ENCODE results near the gene PLXNA2. TPM values are rescaled to one million over a fixed set of nuclear protein-coding genes. Genes with fewer than 3 reads are reported as not detected.

Gene PLXNA2
- total and polyA plus RNA-seq, 2 of the 13 experiments (the other 11 are each of a cell fraction or from before 2014, with no cell fraction given): 1.1 to 2.1 TPM

DNA sequence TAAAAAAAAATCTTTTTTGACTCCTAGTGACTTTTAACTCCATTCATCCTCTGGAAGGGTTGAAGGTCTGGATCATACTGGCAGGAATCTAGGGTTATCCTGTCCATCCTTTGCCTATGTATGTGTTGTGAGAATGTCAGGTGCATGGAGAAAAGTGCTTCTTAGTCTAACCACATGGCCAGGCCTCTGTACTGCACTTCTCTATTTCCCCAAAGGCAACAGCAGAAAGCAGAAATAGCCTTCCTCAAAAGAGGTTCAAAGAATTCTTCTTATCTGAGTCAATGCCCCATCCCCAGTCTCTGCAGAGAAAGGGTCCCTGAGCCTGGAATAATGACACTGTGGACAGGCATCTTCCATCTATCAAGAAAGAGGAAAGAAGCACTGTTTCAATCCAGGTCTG is 247.5 kb downstream of the PLXNA2 start:
- ChIA-PET CTCF (ENCODE audit: low intra/inter-chr PET ratio, low total read pairs) (interaction anchor here (1.4 kb wide), 1 partner anchor 168 kb away, joined by 4 read pairs; no protein-coding TSS in a partner anchor), POLR2A (no interaction called here)
- Histone ChIP-seq H3K27ac (ENCODE audit: extremely low read length, insufficient read depth, low read length) (no peak overlapping the region), H3K9me3 (ENCODE audit: low read length) (no peaks in the 10 kb centered on the region), H2AFZ (ENCODE audit: low read length) (no peak overlapping the region), H3K4me3 (replicated peaks in 1 of 3; ENCODE audit: insufficient read depth in 1 of 3, low read depth in 2 of 3, low read length in 3 of 3) (no peak overlapping the region), H4K20me1 (ENCODE audit: insufficient read depth, low read length) (no peaks in the 10 kb centered on the region), H3K4me2 (ENCODE audit: low read depth, low read length) (no peak overlapping the region), H3K4me1 (ENCODE audit: insufficient read depth, low read length) (no peaks in the 10 kb centered on the region), H3K27me3 (ENCODE audit: control insufficient read depth in 1 of 2, insufficient read depth in 2 of 2, low read length in 2 of 2) (peaks cover 0 to 1% of the 10 kb centered on the region in 2 experiments; a peak in 1 of 5 replicates), H3K9ac (ENCODE audit: insufficient read depth, low read depth, low read length) (no peak overlapping the region), H3K79me2 (ENCODE audit: insufficient read depth, low read length) (no peaks in the 10 kb centered on the region), H3K36me3 (replicated peaks in 1 of 2; ENCODE audit: control insufficient read depth in 1 of 2, insufficient read depth in 2 of 2, low read length in 2 of 2) (no peaks in the 10 kb centered on the region)
- ATAC-seq (no peak), DNase-seq (ENCODE audit: low spot score) (no peak), FAIRE-seq (no peak)
- no TSS peak for BruUV-seq (replicated peaks)
- in situ Hi-C loops (cut with HindIII; ENCODE audit: extremely low pct_ligation_motif_present, low pct_unique_long_range_greater_than_20kb): loop anchor here (10.0 kb wide), 1 partner anchor 112 kb away; no protein-coding TSS in a partner anchor
- TF ChIP-seq TBL1XR1 (IDR thresholded peaks at IDR 0.05; ENCODE audit: borderline replicate concordance, low read length, partially characterized antibody) (no peak), ELF1 (CRISPR knock-in tag; IDR thresholded peaks at IDR 0.05) (no peak), ZNF552 (CRISPR knock-in tag; IDR thresholded peaks at IDR 0.05; ENCODE audit: borderline replicate concordance) (no peak), STAG1 (CRISPR knock-in tag; IDR thresholded peaks at IDR 0.05) (no peak), ZNF761 (CRISPR knock-in tag; conservative IDR thresholded peaks at IDR 0.05) (no peak), FOSL1 (CRISPR knock-in tag; IDR thresholded peaks at IDR 0.05; ENCODE audit: borderline replicate concordance) (no peak)
- intact Hi-C loops (cut with micrococcal nuclease; ENCODE audit: unreplicated experiment): no loop called here

DNA sequence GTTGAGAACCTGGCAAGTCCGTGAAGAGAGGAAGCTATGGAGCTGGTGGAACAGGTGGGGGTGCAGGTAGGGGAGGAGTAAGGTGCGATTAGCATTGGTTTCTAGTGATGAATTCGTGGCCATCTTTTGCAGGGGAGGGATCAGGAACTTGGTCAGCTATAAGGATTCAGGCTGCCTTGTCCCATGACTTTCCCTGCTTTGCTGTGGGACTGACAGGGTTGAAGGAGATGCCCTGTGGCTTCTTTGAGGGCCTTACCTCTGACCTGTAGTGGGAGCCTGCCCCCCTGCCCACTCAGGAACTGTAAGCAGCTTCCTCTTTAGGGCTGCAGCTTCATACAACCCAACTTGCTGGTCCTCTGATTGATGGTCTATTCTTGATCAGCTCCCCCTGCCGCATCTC is 248.6 kb downstream of the PLXNA2 start:
- BruUV-seq (replicated peaks): no TSS peak
- no peak for ATAC-seq
- no peak for FAIRE-seq
- Histone ChIP-seq H3K4me1 (ENCODE audit: insufficient read depth, low read length) (no peaks in the 10 kb centered on the region), H2AFZ (ENCODE audit: low read length) (no peak overlapping the region), H3K79me2 (ENCODE audit: insufficient read depth, low read length) (no peaks in the 10 kb centered on the region), H3K4me3 (replicated peaks in 1 of 3; ENCODE audit: insufficient read depth in 1 of 3, low read depth in 2 of 3, low read length in 3 of 3) (no peak overlapping the region), H4K20me1 (ENCODE audit: insufficient read depth, low read length) (no peaks in the 10 kb centered on the region), H3K36me3 (replicated peaks in 1 of 2; ENCODE audit: control insufficient read depth in 1 of 2, insufficient read depth in 2 of 2, low read length in 2 of 2) (no peaks in the 10 kb centered on the region), H3K9me3 (ENCODE audit: low read length) (no peaks in the 10 kb centered on the region), H3K9ac (ENCODE audit: insufficient read depth, low read depth, low read length) (no peak overlapping the region), H3K4me2 (ENCODE audit: low read depth, low read length) (no peak overlapping the region), H3K27me3 (ENCODE audit: control insufficient read depth in 1 of 2, insufficient read depth in 2 of 2, low read length in 2 of 2) (peaks cover 1 to 3% of the 10 kb centered on the region in 2 experiments; a peak in 2 of 5 replicates), H3K27ac (ENCODE audit: extremely low read length, insufficient read depth, low read length) (no peak overlapping the region)
- ChIA-PET CTCF (ENCODE audit: low intra/inter-chr PET ratio, low total read pairs) (no interaction called here), POLR2A (no interaction called here)
- in situ Hi-C loops (cut with HindIII; ENCODE audit: extremely low pct_ligation_motif_present, low pct_unique_long_range_greater_than_20kb): loop anchor here (10.0 kb wide), 1 partner anchor 111 kb away; no protein-coding TSS in a partner anchor
- TF ChIP-seq ZC3H4 (CRISPR knock-in tag; IDR thresholded peaks at IDR 0.05; ENCODE audit: borderline replicate concordance) (no peak), FOXO1 (CRISPR knock-in tag; IDR thresholded peaks at IDR 0.05) (no peak), SKI (IDR thresholded peaks at IDR 0.05; ENCODE audit: partially characterized antibody) (no peak), ZNF530 (CRISPR knock-in tag; IDR thresholded peaks at IDR 0.05; ENCODE audit: low read depth) (no peak)
- TF ChIP-seq, protein P1, sequence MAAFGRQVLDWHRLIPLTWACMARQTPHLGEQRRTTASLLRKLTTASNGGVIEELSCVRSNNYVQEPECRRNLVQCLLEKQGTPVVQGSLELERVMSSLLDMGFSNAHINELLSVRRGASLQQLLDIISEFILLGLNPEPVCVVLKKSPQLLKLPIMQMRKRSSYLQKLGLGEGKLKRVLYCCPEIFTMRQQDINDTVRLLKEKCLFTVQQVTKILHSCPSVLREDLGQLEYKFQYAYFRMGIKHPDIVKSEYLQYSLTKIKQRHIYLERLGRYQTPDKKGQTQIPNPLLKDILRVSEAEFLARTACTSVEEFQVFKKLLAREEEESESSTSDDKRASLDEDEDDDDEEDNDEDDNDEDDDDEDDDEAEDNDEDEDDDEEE (CRISPR knock-in tag; IDR thresholded peaks at IDR 0.05): no peak
- intact Hi-C loops (cut with micrococcal nuclease; ENCODE audit: unreplicated experiment): no loop called here
- WGBS (ENCODE audit: low lambda C conversion rate): 11% methylated on average over 4 of the region's 4 CpGs
- no peak for DNase-seq (ENCODE audit: low spot score)

Measured in HepG2 (cell line).